ENCODE data around the gene LDLRAD3.

LDLRAD3 gene

DNA sequence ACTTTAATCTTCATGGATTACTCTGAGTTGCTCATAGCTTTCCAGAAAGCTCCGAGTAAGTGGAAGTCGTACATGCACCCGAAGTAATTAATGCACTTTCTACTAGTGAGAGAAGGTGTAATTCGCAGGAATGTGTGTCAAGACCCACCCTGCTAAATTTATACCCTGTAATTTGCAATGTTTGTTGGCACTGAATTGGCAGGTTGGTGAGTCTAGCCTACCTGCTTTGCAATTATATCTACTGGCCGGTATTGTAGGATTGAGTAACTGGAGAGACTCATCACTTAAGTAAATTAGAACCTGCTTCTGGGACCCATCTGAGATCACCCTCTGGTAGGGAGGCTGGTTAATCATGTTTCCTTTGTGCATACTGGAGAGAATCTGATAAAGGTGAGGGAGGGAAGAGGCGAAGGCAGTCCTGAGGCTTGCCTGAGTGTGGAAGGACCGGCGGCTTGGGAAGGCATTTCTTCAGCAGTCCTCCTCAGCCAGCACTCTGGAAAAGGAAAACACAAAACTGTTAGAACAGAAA lies 63.3 kb downstream of the LDLRAD3 start:
- H2BK5ac ChIP-seq (ENCODE audit: low read length) = no peak overlapping the region

DNA sequence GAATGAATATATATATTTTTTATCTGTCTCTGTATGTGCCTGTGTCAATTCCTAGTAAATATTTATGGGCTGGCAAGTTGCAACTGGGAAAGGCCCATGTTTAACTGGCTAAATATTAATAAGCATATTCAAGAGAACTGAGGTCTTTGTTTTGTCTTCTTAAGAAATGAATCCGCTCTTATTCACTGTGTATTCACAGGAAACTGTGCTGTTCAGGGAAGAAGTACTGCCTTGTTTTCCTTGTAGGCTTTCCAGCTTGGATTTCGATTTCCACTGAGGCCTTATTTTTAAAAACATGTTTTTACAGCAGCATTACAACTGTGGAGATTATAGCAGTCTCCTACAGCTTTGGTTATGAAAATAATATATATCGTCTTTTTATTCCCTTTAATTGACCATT lies 64.7 kb downstream of the LDLRAD3 start:
- Histone ChIP-seq H4K8ac (ENCODE audit: low read depth, low read length) (no peak overlapping the region), H3K4me3 (ENCODE audit: low read length) (no peak overlapping the region), H2BK15ac (replicated peaks; ENCODE audit: low read depth) (no peak overlapping the region), H3K23ac (ENCODE audit: low read length) (no peak overlapping the region), H3K27ac (ENCODE audit: low read depth, low read length) (no peak overlapping the region), H3K4me2 (ENCODE audit: low read length) (no peak overlapping the region), H3K18ac (ENCODE audit: low read length) (no peak overlapping the region), H4K5ac (ENCODE audit: low read length) (no peak overlapping the region), H3K9ac (ENCODE audit: low read length) (no peak overlapping the region), H3K79me1 (ENCODE audit: low read length) (peaks cover 10% of the 10 kb centered on the region), H3K27me3 (ENCODE audit: insufficient read depth, low read length, poor library complexity) (no peaks in the 10 kb centered on the region), H3K36me3 (ENCODE audit: control insufficient read depth, insufficient read depth, low read length) (no peaks in the 10 kb centered on the region), H3K4ac (ENCODE audit: low read depth, low read length) (no peak overlapping the region), H2BK120ac (ENCODE audit: low read depth, low read length) (no peak overlapping the region), H2BK5ac (ENCODE audit: low read length) (no peak overlapping the region), H3K4me1 (ENCODE audit: control insufficient read depth, low read depth, low read length) (peaks cover 10% of the 10 kb centered on the region), H3K79me2 (ENCODE audit: control insufficient read depth, insufficient read depth, low read length) (peaks cover 3% of the 10 kb centered on the region), H3K56ac (ENCODE audit: low read length) (no peak overlapping the region), H2AK5ac (ENCODE audit: low read length) (no peak overlapping the region)
- no peak for DNase-seq
- no CpG with 5 or more reads among the region's 3 CpGs for WGBS (ENCODE audit: extremely low coverage, insufficient coverage, low lambda C conversion rate)

More for the DNA sequence above, 63.3 kb downstream of the LDLRAD3 start:
- no peak overlapping the region for H4K5ac ChIP-seq (ENCODE audit: low read length)
- no CpG with 5 or more reads among the region's 8 CpGs for whole genome bisulfite sequencing (ENCODE audit: extremely low coverage, insufficient coverage, low lambda C conversion rate)
- no peaks in the 10 kb centered on the region for H3K36me3 ChIP-seq (ENCODE audit: control insufficient read depth, insufficient read depth, low read length)
- no peaks in the 10 kb centered on the region for H3K27me3 ChIP-seq (ENCODE audit: insufficient read depth, low read length, poor library complexity)
- H3K4me2 ChIP-seq (ENCODE audit: low read length) = no peak overlapping the region
- no peak overlapping the region for H2BK15ac ChIP-seq (replicated peaks; ENCODE audit: low read depth)
- DNase-seq = peak; percentile 67
- no peak overlapping the region for H3K4ac ChIP-seq (ENCODE audit: low read depth, low read length)
- H3K4me3 ChIP-seq (ENCODE audit: low read length) = no peak overlapping the region
- no peak overlapping the region for H3K18ac ChIP-seq (ENCODE audit: low read length)
- H3K4me1 ChIP-seq (ENCODE audit: control insufficient read depth, low read depth, low read length) = peaks cover 10% of the 10 kb centered on the region
- H3K9ac ChIP-seq (ENCODE audit: low read length) = no peak overlapping the region
- peaks cover 3% of the 10 kb centered on the region for H3K79me2 ChIP-seq (ENCODE audit: control insufficient read depth, insufficient read depth, low read length)
- no peak overlapping the region for H3K23ac ChIP-seq (ENCODE audit: low read length)
- H3K27ac ChIP-seq (ENCODE audit: low read depth, low read length) = no peak overlapping the region
- no peak overlapping the region for H2BK120ac ChIP-seq (ENCODE audit: low read depth, low read length)
- H3K56ac ChIP-seq (ENCODE audit: low read length) = no peak overlapping the region
- peaks cover 10% of the 10 kb centered on the region for H3K79me1 ChIP-seq (ENCODE audit: low read length)
- H2AK5ac ChIP-seq (ENCODE audit: low read length) = no peak overlapping the region
- no peak overlapping the region for H4K8ac ChIP-seq (ENCODE audit: low read depth, low read length)

DNA sequence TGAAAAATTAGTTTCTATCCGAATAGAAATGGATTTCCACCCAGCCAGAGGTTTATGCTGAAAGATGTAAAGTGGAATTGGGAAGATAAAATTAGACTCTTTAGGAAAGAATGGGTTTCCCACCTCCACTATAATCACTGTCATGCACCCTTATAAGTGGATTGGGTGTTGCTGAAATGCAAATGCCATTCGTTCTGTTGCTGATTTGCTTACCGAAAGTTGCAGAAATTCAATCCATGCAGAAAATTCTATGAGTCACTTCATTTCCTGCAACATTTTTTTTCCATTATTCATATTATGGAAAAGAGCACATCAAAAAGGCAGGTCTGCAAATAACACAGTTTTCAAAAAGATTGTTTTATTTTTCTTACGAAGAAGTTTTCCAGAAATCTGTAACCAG lies 65.6 kb downstream of the LDLRAD3 start:
- Histone ChIP-seq H3K27me3 (ENCODE audit: insufficient read depth, low read length, poor library complexity) (no peaks in the 10 kb centered on the region), H3K4me1 (ENCODE audit: control insufficient read depth, low read depth, low read length) (peaks cover 10% of the 10 kb centered on the region), H3K18ac (ENCODE audit: low read length) (no peak overlapping the region), H3K9ac (ENCODE audit: low read length) (no peak overlapping the region), H3K23ac (ENCODE audit: low read length) (no peak overlapping the region), H2BK120ac (ENCODE audit: low read depth, low read length) (no peak overlapping the region), H3K4ac (ENCODE audit: low read depth, low read length) (no peak overlapping the region), H3K4me3 (ENCODE audit: low read length) (no peak overlapping the region), H2AK5ac (ENCODE audit: low read length) (no peak overlapping the region), H3K79me2 (ENCODE audit: control insufficient read depth, insufficient read depth, low read length) (peaks cover 5% of the 10 kb centered on the region), H2BK5ac (ENCODE audit: low read length) (no peak overlapping the region), H3K4me2 (ENCODE audit: low read length) (no peak overlapping the region), H3K27ac (ENCODE audit: low read depth, low read length) (no peak overlapping the region), H2BK15ac (replicated peaks; ENCODE audit: low read depth) (no peak overlapping the region), H4K5ac (ENCODE audit: low read length) (no peak overlapping the region), H3K79me1 (ENCODE audit: low read length) (peaks cover 16% of the 10 kb centered on the region), H3K56ac (ENCODE audit: low read length) (no peak overlapping the region), H4K8ac (ENCODE audit: low read depth, low read length) (no peak overlapping the region), H3K36me3 (ENCODE audit: control insufficient read depth, insufficient read depth, low read length) (no peaks in the 10 kb centered on the region)
- WGBS (ENCODE audit: extremely low coverage, insufficient coverage, low lambda C conversion rate) = no CpG with 5 or more reads among the region's 4 CpGs
- no peak for DNase-seq

DNA sequence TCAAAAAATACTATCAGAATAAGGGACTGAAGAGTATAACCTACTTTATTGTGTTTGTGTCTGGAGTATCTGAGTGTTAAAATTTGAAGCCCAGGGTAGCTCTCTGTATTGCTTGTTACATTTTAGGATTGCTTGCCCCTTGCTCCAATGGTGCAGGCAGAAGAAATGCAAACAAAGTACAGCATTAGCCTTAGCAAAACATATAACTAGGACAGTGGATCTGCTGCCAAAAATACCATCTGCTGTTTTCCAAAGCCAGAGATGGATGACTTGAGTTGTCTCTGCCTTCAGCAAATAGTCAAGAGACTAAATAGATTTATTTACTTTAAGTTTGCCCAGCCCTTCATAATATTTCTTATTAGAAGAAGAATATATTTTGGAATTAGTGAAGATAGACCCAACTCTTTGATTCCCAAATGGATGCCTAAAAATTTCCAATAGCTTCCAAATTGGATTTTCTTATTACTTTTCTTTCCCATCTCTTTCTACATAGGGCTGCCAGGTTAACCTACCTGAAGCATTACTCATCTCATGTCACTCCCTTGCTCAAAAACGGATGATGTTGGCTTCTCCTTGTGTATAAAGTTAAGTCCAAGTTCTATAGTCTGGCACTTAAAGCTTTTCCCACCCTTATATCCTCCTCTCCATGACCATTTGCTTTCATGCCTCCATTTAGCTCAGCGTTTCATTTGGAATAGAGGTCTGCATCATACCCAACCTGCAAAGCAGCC lies 66.3 kb downstream of the LDLRAD3 start:
- H4K8ac ChIP-seq (ENCODE audit: low read depth, low read length) = no peak overlapping the region
- WGBS (ENCODE audit: extremely low coverage, insufficient coverage, low lambda C conversion rate) = no CpG with 5 or more reads among the region's 2 CpGs

DNA sequence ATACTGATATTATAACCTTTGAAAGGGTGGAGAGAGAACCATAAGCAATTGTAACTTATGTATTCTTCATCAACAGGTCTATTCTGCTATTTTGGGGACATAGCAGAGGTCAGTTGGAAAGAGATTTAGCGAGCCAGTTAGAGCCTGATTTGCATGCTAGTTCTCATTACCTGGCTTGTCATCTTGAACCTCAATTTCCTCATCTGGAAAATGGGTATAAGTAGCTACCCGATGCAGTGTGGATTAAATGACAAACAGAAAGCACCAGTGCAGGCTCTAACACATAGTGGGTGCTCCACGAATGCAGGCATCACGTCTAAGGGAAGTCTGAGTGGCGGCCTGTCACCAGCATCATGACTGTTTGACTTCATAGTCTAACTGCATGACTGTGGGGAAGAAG lies 67.7 kb downstream of the LDLRAD3 start:
- H3K4me2 ChIP-seq (ENCODE audit: low read length) = no peak overlapping the region
- H2BK15ac ChIP-seq (replicated peaks; ENCODE audit: low read depth) = no peak overlapping the region
- no peak overlapping the region for H4K5ac ChIP-seq (ENCODE audit: low read length)
- no peak overlapping the region for H3K9ac ChIP-seq (ENCODE audit: low read length)
- H2BK5ac ChIP-seq (ENCODE audit: low read length) = no peak overlapping the region
- no peak overlapping the region for H3K4ac ChIP-seq (ENCODE audit: low read depth, low read length)
- H3K79me1 ChIP-seq (ENCODE audit: low read length) = peaks cover 15% of the 10 kb centered on the region
- H3K27me3 ChIP-seq (ENCODE audit: insufficient read depth, low read length, poor library complexity) = no peaks in the 10 kb centered on the region
- peaks cover 5% of the 10 kb centered on the region for H3K79me2 ChIP-seq (ENCODE audit: control insufficient read depth, insufficient read depth, low read length)
- no peak overlapping the region for H3K23ac ChIP-seq (ENCODE audit: low read length)
- DNase-seq = no peak
- no peak overlapping the region for H4K8ac ChIP-seq (ENCODE audit: low read depth, low read length)
- no peak overlapping the region for H2BK120ac ChIP-seq (ENCODE audit: low read depth, low read length)
- H3K56ac ChIP-seq (ENCODE audit: low read length) = no peak overlapping the region
- H2AK5ac ChIP-seq (ENCODE audit: low read length) = no peak overlapping the region
- no peak overlapping the region for H3K18ac ChIP-seq (ENCODE audit: low read length)
- no peak overlapping the region for H3K27ac ChIP-seq (ENCODE audit: low read depth, low read length)
- peaks cover 12% of the 10 kb centered on the region for H3K4me1 ChIP-seq (ENCODE audit: control insufficient read depth, low read depth, low read length)
- no CpG with 5 or more reads among the region's 5 CpGs for WGBS (ENCODE audit: extremely low coverage, insufficient coverage, low lambda C conversion rate)
- no peak overlapping the region for H3K4me3 ChIP-seq (ENCODE audit: low read length)
- H3K36me3 ChIP-seq (ENCODE audit: control insufficient read depth, insufficient read depth, low read length) = no peaks in the 10 kb centered on the region

More for the DNA sequence above, 66.3 kb downstream of the LDLRAD3 start:
- Histone ChIP-seq H3K4me3 (ENCODE audit: low read length) (no peak overlapping the region), H3K79me1 (ENCODE audit: low read length) (peaks cover 16% of the 10 kb centered on the region), H3K9ac (ENCODE audit: low read length) (no peak overlapping the region), H2BK5ac (ENCODE audit: low read length) (no peak overlapping the region), H4K5ac (ENCODE audit: low read length) (no peak overlapping the region), H3K36me3 (ENCODE audit: control insufficient read depth, insufficient read depth, low read length) (no peaks in the 10 kb centered on the region), H2BK15ac (replicated peaks; ENCODE audit: low read depth) (no peak overlapping the region), H3K23ac (ENCODE audit: low read length) (no peak overlapping the region), H3K4me1 (ENCODE audit: control insufficient read depth, low read depth, low read length) (peaks cover 10% of the 10 kb centered on the region), H3K56ac (ENCODE audit: low read length) (no peak overlapping the region), H3K4me2 (ENCODE audit: low read length) (no peak overlapping the region), H3K27ac (ENCODE audit: low read depth, low read length) (no peak overlapping the region), H3K79me2 (ENCODE audit: control insufficient read depth, insufficient read depth, low read length) (peaks cover 5% of the 10 kb centered on the region), H3K4ac (ENCODE audit: low read depth, low read length) (no peak overlapping the region), H2AK5ac (ENCODE audit: low read length) (no peak overlapping the region), H3K27me3 (ENCODE audit: insufficient read depth, low read length, poor library complexity) (no peaks in the 10 kb centered on the region), H3K18ac (ENCODE audit: low read length) (no peak overlapping the region), H2BK120ac (ENCODE audit: low read depth, low read length) (no peak overlapping the region)
- DNase-seq = no peak

DNA sequence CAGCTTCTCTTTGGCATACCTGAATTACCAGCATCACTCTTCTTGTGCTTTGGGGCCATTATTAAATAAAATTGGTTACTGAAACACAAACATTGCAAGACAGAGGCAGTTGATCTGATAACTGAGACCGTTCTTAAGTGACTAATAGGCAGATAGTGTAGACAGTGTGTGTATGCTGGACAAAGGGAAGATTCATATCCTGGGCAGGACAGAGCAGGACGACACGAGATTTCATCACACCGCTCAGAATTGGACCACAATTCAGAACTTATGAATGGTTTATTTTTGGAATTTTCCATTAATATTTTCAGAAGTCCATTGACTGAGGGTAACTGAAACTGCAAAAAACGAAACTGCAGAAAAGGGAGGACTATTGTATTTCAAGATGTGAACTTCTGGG lies 68.6 kb downstream of the LDLRAD3 start:
- no CpG with 5 or more reads among the region's 5 CpGs for WGBS (ENCODE audit: extremely low coverage, insufficient coverage, low lambda C conversion rate)
- Histone ChIP-seq H3K23ac (ENCODE audit: low read length) (no peak overlapping the region), H3K79me2 (ENCODE audit: control insufficient read depth, insufficient read depth, low read length) (peaks cover 5% of the 10 kb centered on the region), H3K9ac (ENCODE audit: low read length) (no peak overlapping the region), H4K5ac (ENCODE audit: low read length) (no peak overlapping the region), H3K4ac (ENCODE audit: low read depth, low read length) (no peak overlapping the region), H4K8ac (ENCODE audit: low read depth, low read length) (no peak overlapping the region), H3K56ac (ENCODE audit: low read length) (no peak overlapping the region), H3K27me3 (ENCODE audit: insufficient read depth, low read length, poor library complexity) (no peaks in the 10 kb centered on the region), H2BK120ac (ENCODE audit: low read depth, low read length) (no peak overlapping the region), H3K4me3 (ENCODE audit: low read length) (no peak overlapping the region), H2BK15ac (replicated peaks; ENCODE audit: low read depth) (no peak overlapping the region), H3K4me1 (ENCODE audit: control insufficient read depth, low read depth, low read length) (peaks cover 7% of the 10 kb centered on the region), H2AK5ac (ENCODE audit: low read length) (no peak overlapping the region), H3K79me1 (ENCODE audit: low read length) (peaks cover 12% of the 10 kb centered on the region), H3K36me3 (ENCODE audit: control insufficient read depth, insufficient read depth, low read length) (no peaks in the 10 kb centered on the region), H3K18ac (ENCODE audit: low read length) (no peak overlapping the region), H3K27ac (ENCODE audit: low read depth, low read length) (no peak overlapping the region), H3K4me2 (ENCODE audit: low read length) (no peak overlapping the region), H2BK5ac (ENCODE audit: low read length) (no peak overlapping the region)
- DNase-seq = no peak
